ENCODE measurements around the gene SMURF1.

SMURF1 gene

GRCh38 chr7:99040104-99040958 lies 103.6 kb downstream of the SMURF1 start:
- peak; percentile 73 for TF ChIP-seq CTCF (IDR thresholded peaks at IDR 0.05; ENCODE audit: extremely low read depth, insufficient read depth, missing control alignments)
- peak; percentile 84 for DNase-seq (ENCODE audit: low spot score)
- in situ Hi-C loops (cut with MboI; ENCODE audit: low pct_unique_long_range_greater_than_20kb, low sequenced_read_pairs, unreplicated experiment), result no loop called here

- no peak for DNase-seq (ENCODE audit: low spot score)
- TF ChIP-seq CTCF (IDR thresholded peaks at IDR 0.05; ENCODE audit: extremely low read depth, insufficient read depth, missing control alignments), result no peak
- in situ Hi-C loops (cut with MboI; ENCODE audit: low pct_unique_long_range_greater_than_20kb, low sequenced_read_pairs, unreplicated experiment), result no loop called here
Observed at GRCh38 chr7:99039384-99039891, 104.5 kb downstream of the SMURF1 start.

GRCh38 chr7:99038086-99038855 lies 105.6 kb downstream of the SMURF1 start:
- in situ Hi-C loops (cut with MboI; ENCODE audit: low pct_unique_long_range_greater_than_20kb, low sequenced_read_pairs, unreplicated experiment), result no loop called here
- DNase-seq (ENCODE audit: low spot score), result no peak
- no peak for TF ChIP-seq CTCF (IDR thresholded peaks at IDR 0.05; ENCODE audit: extremely low read depth, insufficient read depth, missing control alignments)

GRCh38 chr7:99037327-99037940 lies 106.5 kb downstream of the SMURF1 start:
- DNase-seq (ENCODE audit: low spot score), result no peak
- no peak for TF ChIP-seq CTCF (IDR thresholded peaks at IDR 0.05; ENCODE audit: extremely low read depth, insufficient read depth, missing control alignments)
- in situ Hi-C loops (cut with MboI; ENCODE audit: low pct_unique_long_range_greater_than_20kb, low sequenced_read_pairs, unreplicated experiment), result no loop called here

- TF ChIP-seq CTCF (IDR thresholded peaks at IDR 0.05; ENCODE audit: extremely low read depth, insufficient read depth, missing control alignments), result peak; percentile 31
- DNase-seq (ENCODE audit: low spot score), result no peak
- in situ Hi-C loops (cut with MboI; ENCODE audit: low pct_unique_long_range_greater_than_20kb, low sequenced_read_pairs, unreplicated experiment), result no loop called here
Observed at GRCh38 chr7:99036546-99037111, 107.3 kb downstream of the SMURF1 start.
